ENCODE data around the gene RAB34. TPM values are rescaled to one million over a fixed set of nuclear protein-coding genes. Genes with fewer than 3 reads are reported as not detected.

RAB34 gene
- total RNA-seq, 1 experiment from 2014 or later = 189 TPM

DNA sequence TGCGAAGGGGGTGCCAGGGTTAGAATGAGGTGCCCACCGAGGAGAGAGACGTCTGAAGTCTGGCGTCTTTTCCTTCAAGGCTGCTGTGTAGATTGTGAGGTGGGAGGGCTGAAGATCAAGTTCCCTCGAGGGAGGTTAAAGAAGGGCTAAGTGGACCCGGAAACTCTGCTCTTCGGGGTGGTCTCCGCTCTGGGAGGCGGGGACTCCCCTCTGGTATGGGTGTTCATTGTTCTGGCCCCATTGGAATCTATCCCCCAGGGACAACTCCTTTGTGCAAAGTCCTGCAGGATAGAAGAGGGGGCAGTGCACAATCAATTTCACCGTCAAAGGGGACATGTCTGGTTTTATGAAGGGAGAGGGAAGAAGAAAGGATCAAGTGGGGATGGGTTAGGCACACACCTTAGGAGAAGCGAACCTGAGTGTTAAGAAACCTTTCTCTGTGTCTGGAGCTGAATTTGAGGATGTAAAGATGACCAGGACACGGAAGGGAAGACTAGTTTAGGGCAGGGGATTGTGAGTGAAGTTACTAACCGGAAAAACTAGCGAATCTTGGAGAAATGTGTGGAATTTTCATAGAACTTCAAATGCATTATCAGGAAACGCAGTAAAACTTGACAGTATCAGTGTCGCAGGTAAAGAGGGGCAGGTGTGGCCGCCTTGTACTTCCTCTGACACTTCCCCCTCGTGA is 809 bp upstream of the RAB34 start:
- no peak overlapping the region for H2BK5ac ChIP-seq (ENCODE audit: insufficient read length, low read length)
- H4K91ac ChIP-seq (ENCODE audit: insufficient read length, low read depth, low read length) = no peak overlapping the region
- H3K27ac Mint-ChIP-seq = peak overlapping the region; percentile 97 to 99 (median 99)
- no peaks in the 10 kb centered on the region for H3K9me3 ChIP-seq (ENCODE audit: control insufficient read depth, low read depth, low read length)
- no peak for TF ChIP-seq CTCF (conservative IDR thresholded peaks at IDR 0.05)
- no peak overlapping the region for H2BK20ac ChIP-seq (ENCODE audit: low read depth, low read length, poor library complexity, severe bottlenecking)
- no peak overlapping the region for H3K4ac ChIP-seq (ENCODE audit: low read depth, low read length)
- no peak for DNase-seq
- peaks cover 30 to 57% of the 10 kb centered on the region in 2 experiments for H3K4me1 Mint-ChIP-seq
- H3K23me2 ChIP-seq (ENCODE audit: insufficient read length, low read depth, low read length, poor library complexity, severe bottlenecking) = peaks cover 26% of the 10 kb centered on the region
- no peak overlapping the region for H4K5ac ChIP-seq (ENCODE audit: insufficient read length, low read depth, low read length)
- no peak overlapping the region for H2BK12ac ChIP-seq (ENCODE audit: insufficient read length, low read depth, low read length)
- H3T11ph ChIP-seq (ENCODE audit: low read length) = no peak overlapping the region
- peaks cover 24% of the 10 kb centered on the region; the same call in 1 of the 2 replicates for H3K79me2 ChIP-seq (ENCODE audit: insufficient read depth, low read length)
- 0 out of 2 replicates have a peak, but pooled peaks cover 10% of the 10 kb centered on the region for H3K4me1 ChIP-seq (ENCODE audit: insufficient read depth, low read length)
- peak overlapping the region; percentile 36 for H3K27ac ChIP-seq (ENCODE audit: insufficient read length, low read depth, low read length)
- H3K9ac ChIP-seq (ENCODE audit: extremely low read depth, insufficient read length, low read length) = peak overlapping the region; percentile 55
- peak overlapping the region; percentile 87 for H3K4me2 ChIP-seq (ENCODE audit: insufficient read depth, insufficient read length, low read length)
- H2AFZ ChIP-seq (ENCODE audit: low read length) = no peak overlapping the region
- H4K20me1 ChIP-seq (ENCODE audit: control insufficient read depth, insufficient read depth, insufficient read length) = no peaks in the 10 kb centered on the region
- H3K56ac ChIP-seq (ENCODE audit: insufficient read length, low read depth, low read length) = no peak overlapping the region
- H3K27me3 Mint-ChIP-seq (ENCODE audit: low read depth) = no peaks in the 10 kb centered on the region
- no peak overlapping the region for H4K8ac ChIP-seq (replicated peaks; ENCODE audit: insufficient read length, low read depth, low read length)
- H3K9me3 Mint-ChIP-seq = no peaks in the 10 kb centered on the region; a peak in 1 of 5 replicates
- peak overlapping the region; percentile 89; the same call in 1 of the 2 replicates for H3K14ac ChIP-seq (ENCODE audit: insufficient read depth, low read length)
- H3K36me3 Mint-ChIP-seq (ENCODE audit: insufficient read depth in 1 of 3, low read depth in 3 of 3) = peaks cover 60 to 66% (median 61%) of the 10 kb centered on the region in 3 experiments
- H3K23ac ChIP-seq (ENCODE audit: insufficient read length, low read depth, low read length) = no peak overlapping the region
- H3K4me3 Mint-ChIP-seq = peak overlapping the region; percentile 99
- H3K79me1 ChIP-seq (ENCODE audit: insufficient read depth, low read depth, low read length, poor library complexity, severe bottlenecking) = peaks cover 7% of the 10 kb centered on the region
- WGBS (ENCODE audit: extremely low coverage, insufficient read length, low lambda C conversion rate) = no CpG with 5 or more reads among the region's 18 CpGs
- H3K27me3 ChIP-seq (ENCODE audit: insufficient read depth, low read length) = no peaks in the 10 kb centered on the region
- no peak overlapping the region for H2BK15ac ChIP-seq (ENCODE audit: low read depth, low read length)
- H2AK5ac ChIP-seq (ENCODE audit: insufficient read length, low read length) = no peak overlapping the region
- H3K18ac ChIP-seq (ENCODE audit: insufficient read length, low read depth, low read length) = peak overlapping the region; percentile 83
- no peak overlapping the region for H2BK120ac ChIP-seq (ENCODE audit: low read depth, low read length, poor library complexity, severe bottlenecking)

All from H9 (cell line).